T-helper 2 cell (primary cell): ENCODE results near the gene HS1BP3.

Source experiments
- DNase-seq, 5 experiments: peaks; one replicate each; pipeline versions ENCODE4 v3.0.0 to v3.0.0-alpha.2; 2012 to 2022

HS1BP3 gene

GRCh38 chr2:20674974-20675679 is 24.2 kb upstream of the HS1BP3 start:
- DNase-seq, result no peak

GRCh38 chr2:20674309-20674965 is 23.5 kb upstream of the HS1BP3 start:
- no peak for DNase-seq

GRCh38 chr2:20673686-20674308 is 22.9 kb upstream of the HS1BP3 start:
- no peak for DNase-seq

- DNase-seq, result no peak
Observed at GRCh38 chr2:20672201-20672951, 21.5 kb upstream of the HS1BP3 start.

GRCh38 chr2:20671736-20672080 is 20.8 kb upstream of the HS1BP3 start:
- no peak for DNase-seq

- DNase-seq, result peak in 1 of 5 experiments; percentile 44
Observed at GRCh38 chr2:20671036-20671735, 20.3 kb upstream of the HS1BP3 start.

GRCh38 chr2:20670315-20671035 is 19.6 kb upstream of the HS1BP3 start:
- DNase-seq, result no peak

- DNase-seq, result no peak
Observed at GRCh38 chr2:20669562-20670314, 18.8 kb upstream of the HS1BP3 start.

GRCh38 chr2:20668871-20669475 is 18.1 kb upstream of the HS1BP3 start:
- no peak for DNase-seq

- DNase-seq, result no peak
Observed at GRCh38 chr2:20668451-20668850, 17.6 kb upstream of the HS1BP3 start.

- no peak for DNase-seq
Observed at GRCh38 chr2:20667531-20668401, 16.9 kb upstream of the HS1BP3 start.

GRCh38 chr2:20667151-20667530 is 16.2 kb upstream of the HS1BP3 start:
- no peak for DNase-seq

- peak in 2 of 5 experiments; percentile 16 to 39 for DNase-seq
Observed at GRCh38 chr2:20666304-20667150, 15.6 kb upstream of the HS1BP3 start, which contains the start of gene GDF7. GDF7 (plus strand) TSS chr2:20667144; CDS start chr2:20667240, 96 bp downstream.

- DNase-seq, result no peak
Observed at GRCh38 chr2:20666005-20666303, 15.1 kb upstream of the HS1BP3 start.

GRCh38 chr2:20665243-20666004 is 14.5 kb upstream of the HS1BP3 start:
- DNase-seq, result no peak

- no peak for DNase-seq
Observed at GRCh38 chr2:20664431-20665242, 13.7 kb upstream of the HS1BP3 start.

- DNase-seq, result no peak
Observed at GRCh38 chr2:20664071-20664390, 13.1 kb upstream of the HS1BP3 start.
